ENCODE measurements around the gene BUD23.

The BUD23 gene

DNA sequence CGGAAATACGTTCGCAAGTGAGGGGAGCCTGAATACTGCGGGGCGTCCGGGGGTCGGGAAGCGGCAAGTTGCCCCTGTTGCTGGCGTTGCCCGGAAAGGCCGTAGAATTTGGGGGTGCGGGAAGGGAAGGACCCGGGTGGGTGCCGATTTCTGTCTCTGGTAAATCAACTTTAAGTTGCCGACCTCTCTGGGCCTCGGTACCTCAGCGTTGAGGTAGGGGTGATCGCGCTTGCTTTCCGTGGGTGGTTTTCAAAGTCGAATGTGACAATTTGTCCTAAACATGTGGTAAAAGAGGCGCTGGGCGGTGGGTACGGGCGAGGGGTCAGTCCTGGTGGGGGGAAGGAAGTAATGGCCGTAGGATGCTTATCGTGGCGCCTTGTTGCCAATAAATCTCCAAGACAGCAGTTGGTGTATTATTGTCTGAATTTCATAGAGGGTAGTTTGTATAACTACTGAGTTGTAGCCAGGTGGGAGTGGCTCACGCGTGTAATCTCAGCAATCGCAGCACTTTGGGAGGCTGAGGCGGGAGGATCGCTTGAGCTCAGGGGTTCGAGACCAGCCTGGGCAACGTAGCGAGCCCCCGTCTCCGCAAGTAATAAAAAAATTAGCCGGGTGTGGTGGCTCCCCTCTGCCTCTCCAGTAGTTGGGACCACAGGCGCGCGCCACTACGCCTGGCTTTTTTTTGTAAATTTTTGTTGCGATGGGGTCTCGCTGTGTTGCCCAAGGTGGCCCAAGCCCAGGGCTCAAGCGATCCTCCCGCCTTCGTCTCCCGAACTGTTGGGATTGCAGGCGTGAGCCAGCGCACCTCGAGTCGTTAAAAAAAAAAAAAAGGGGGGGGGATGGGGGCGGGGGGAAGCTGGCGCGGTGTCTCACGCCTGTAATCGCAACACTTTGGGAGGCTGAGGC, 644 bp downstream of the BUD23 start:
- Histone ChIP-seq H3K4me1 (ENCODE audit: insufficient read depth, low read length) (peaks cover 2% of the 10 kb centered on the region; the same call in 1 of the 2 replicates), H3K9me3 (ENCODE audit: insufficient read depth, low read depth, low read length) (no peaks in the 10 kb centered on the region), H3K9ac (ENCODE audit: low read depth, low read length) (peak overlapping the region; percentile 98), H3K27ac (ENCODE audit: low read length) (peak overlapping the region; percentile 74), H3K27me3 (ENCODE audit: insufficient read depth, low read length) (no peaks in the 10 kb centered on the region), H3K36me3 (ENCODE audit: insufficient read depth, low read depth, low read length) (peaks cover 30% of the 10 kb centered on the region), H3K4me3 (ENCODE audit: low read length) (peak overlapping the region; percentile 97)

DNA sequence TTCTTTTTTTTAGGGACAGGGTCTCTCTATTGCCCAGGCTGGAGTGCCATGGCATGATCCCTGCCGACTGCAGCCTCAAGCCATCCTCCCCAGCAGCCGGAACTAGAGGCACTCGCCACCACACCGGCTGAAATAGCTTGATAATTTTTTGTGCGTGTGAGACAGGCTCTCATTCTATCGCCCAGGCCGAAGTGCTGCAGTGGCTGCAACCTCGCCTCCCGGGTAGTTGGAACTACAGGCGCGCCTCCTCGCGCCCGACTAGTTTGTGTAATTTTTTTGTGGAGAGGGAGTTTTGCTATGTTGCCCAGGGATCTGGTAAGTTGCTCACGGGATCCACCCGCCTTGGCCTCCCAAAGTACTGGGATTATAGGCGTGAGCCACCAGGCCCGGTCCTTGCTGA, 1.9 kb downstream of the BUD23 start:
- Histone ChIP-seq H3K36me3 (ENCODE audit: insufficient read depth, low read depth, low read length) (peaks cover 41% of the 10 kb centered on the region), H3K9ac (ENCODE audit: low read depth, low read length) (no peak overlapping the region)

DNA sequence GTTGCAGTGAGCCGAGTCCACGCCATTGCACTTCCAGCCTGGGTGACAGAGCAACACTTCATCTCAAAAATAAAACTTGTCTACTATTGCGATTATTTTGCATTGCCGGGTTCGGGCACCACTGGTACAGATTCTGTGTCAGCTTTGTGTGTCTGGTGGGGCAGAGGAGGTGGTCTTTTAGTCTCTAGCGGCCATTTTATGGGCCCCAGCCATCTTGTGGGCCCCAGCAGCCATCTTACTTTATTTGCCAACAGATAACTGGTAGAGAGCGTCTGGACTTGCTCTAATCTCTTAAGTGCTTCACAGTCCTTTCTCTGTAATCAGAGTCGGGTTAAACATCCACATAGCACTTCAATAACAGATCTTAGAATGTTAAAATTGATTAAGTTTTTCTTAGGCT, 4.9 kb downstream of the BUD23 start:
- H3K27ac ChIP-seq (ENCODE audit: low read length), result no peak overlapping the region
- no peaks in the 10 kb centered on the region for H3K27me3 ChIP-seq (ENCODE audit: insufficient read depth, low read length)
- no peak overlapping the region for H3K4me3 ChIP-seq (ENCODE audit: low read length)
- no peaks in the 10 kb centered on the region for H3K9me3 ChIP-seq (ENCODE audit: insufficient read depth, low read depth, low read length)
- H3K36me3 ChIP-seq (ENCODE audit: insufficient read depth, low read depth, low read length), result peaks cover 70% of the 10 kb centered on the region
- no peaks in the 10 kb centered on the region for H3K4me1 ChIP-seq (ENCODE audit: insufficient read depth, low read length)
- no peak overlapping the region for H3K9ac ChIP-seq (ENCODE audit: low read depth, low read length)

More for the DNA sequence above, 1.9 kb downstream of the BUD23 start:
- H3K9me3 ChIP-seq (ENCODE audit: insufficient read depth, low read depth, low read length), result no peaks in the 10 kb centered on the region
- no peak overlapping the region for H3K4me3 ChIP-seq (ENCODE audit: low read length)
- no peaks in the 10 kb centered on the region for H3K27me3 ChIP-seq (ENCODE audit: insufficient read depth, low read length)
- H3K27ac ChIP-seq (ENCODE audit: low read length), result no peak overlapping the region
- H3K4me1 ChIP-seq (ENCODE audit: insufficient read depth, low read length), result peaks cover 2% of the 10 kb centered on the region; the same call in 1 of the 2 replicates

DNA sequence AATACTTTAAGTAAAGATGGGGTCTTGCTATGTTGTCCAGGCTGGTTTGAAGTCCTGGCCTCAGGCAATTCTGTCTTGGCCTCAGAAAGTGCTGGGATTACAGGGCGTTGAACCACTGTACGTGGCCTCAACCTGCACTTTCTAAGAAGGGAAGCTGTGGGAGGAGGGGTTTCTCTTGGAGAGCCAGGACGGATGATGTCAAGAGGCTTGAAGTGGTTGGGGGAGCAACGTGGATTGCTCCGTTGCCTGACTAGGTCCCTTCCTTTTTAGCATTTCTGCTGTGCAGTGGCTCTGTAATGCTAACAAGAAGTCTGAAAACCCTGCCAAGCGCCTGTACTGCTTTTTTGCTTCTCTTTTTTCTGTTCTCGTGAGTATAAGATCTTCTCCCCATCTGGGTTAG, 7.2 kb downstream of the BUD23 start:
- Histone ChIP-seq H3K27me3 (ENCODE audit: insufficient read depth, low read length) (no peaks in the 10 kb centered on the region), H3K9ac (ENCODE audit: low read depth, low read length) (no peak overlapping the region), H3K9me3 (ENCODE audit: insufficient read depth, low read depth, low read length) (no peaks in the 10 kb centered on the region), H3K4me1 (ENCODE audit: insufficient read depth, low read length) (no peaks in the 10 kb centered on the region), H3K27ac (ENCODE audit: low read length) (no peak overlapping the region), H3K36me3 (ENCODE audit: insufficient read depth, low read depth, low read length) (peaks cover 91% of the 10 kb centered on the region), H3K4me3 (ENCODE audit: low read length) (no peak overlapping the region)

DNA sequence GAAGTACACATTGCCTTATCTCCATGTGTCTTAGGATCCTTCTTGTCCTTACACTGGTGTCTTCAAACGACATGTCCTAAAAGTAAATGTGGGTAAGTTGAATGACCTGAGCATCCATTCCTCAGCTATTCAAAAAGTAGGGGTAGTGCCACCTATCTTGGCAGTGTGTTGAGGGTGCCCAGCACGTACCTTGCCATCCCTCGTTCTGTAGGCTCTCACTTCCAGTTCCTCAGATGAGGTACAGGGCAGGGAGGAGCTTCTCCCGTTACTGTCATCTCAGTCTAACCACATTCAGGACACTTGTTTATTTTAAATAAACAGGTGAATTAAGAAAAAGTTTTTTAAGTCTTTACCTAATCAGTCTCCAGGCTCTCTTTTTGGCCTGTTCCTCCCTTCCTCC, 13.0 kb downstream of the BUD23 start:
- H3K4me3 ChIP-seq (ENCODE audit: low read length), result no peak overlapping the region
- H3K4me1 ChIP-seq (ENCODE audit: insufficient read depth, low read length), result no peaks in the 10 kb centered on the region
- H3K9me3 ChIP-seq (ENCODE audit: insufficient read depth, low read depth, low read length), result no peaks in the 10 kb centered on the region
- H3K27ac ChIP-seq (ENCODE audit: low read length), result no peak overlapping the region
- H3K9ac ChIP-seq (ENCODE audit: low read depth, low read length), result no peak overlapping the region
- no peaks in the 10 kb centered on the region for H3K27me3 ChIP-seq (ENCODE audit: insufficient read depth, low read length)
- H3K36me3 ChIP-seq (ENCODE audit: insufficient read depth, low read depth, low read length), result peaks cover 84% of the 10 kb centered on the region

DNA sequence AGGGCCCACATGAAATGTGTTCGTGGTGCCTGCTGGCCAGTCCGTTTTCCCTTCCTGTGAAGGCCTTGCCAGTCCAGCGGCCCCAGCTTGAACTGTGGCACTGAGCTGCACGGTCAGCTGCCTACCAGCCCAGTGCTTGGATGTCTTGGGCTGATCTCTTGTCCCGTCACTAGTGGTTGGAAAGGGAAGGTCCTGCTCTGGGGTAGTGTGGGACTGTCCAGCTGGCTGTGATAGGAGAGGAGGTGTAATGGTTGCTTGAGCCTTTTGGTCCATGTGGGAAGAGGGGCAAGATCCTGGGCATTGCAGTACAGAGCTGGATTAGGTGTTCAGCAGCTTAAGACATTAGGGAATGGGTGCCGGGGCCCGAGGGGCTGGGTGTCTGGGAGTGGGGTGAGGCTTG, 15.0 kb downstream of the BUD23 start:
- Histone ChIP-seq H3K4me3 (ENCODE audit: low read length) (no peak overlapping the region), H3K9ac (ENCODE audit: low read depth, low read length) (no peak overlapping the region), H3K9me3 (ENCODE audit: insufficient read depth, low read depth, low read length) (no peaks in the 10 kb centered on the region), H3K27ac (ENCODE audit: low read length) (no peak overlapping the region), H3K4me1 (ENCODE audit: insufficient read depth, low read length) (peaks cover 5% of the 10 kb centered on the region; the same call in 1 of the 2 replicates), H3K36me3 (ENCODE audit: insufficient read depth, low read depth, low read length) (peaks cover 64% of the 10 kb centered on the region), H3K27me3 (ENCODE audit: insufficient read depth, low read length) (no peaks in the 10 kb centered on the region)

DNA sequence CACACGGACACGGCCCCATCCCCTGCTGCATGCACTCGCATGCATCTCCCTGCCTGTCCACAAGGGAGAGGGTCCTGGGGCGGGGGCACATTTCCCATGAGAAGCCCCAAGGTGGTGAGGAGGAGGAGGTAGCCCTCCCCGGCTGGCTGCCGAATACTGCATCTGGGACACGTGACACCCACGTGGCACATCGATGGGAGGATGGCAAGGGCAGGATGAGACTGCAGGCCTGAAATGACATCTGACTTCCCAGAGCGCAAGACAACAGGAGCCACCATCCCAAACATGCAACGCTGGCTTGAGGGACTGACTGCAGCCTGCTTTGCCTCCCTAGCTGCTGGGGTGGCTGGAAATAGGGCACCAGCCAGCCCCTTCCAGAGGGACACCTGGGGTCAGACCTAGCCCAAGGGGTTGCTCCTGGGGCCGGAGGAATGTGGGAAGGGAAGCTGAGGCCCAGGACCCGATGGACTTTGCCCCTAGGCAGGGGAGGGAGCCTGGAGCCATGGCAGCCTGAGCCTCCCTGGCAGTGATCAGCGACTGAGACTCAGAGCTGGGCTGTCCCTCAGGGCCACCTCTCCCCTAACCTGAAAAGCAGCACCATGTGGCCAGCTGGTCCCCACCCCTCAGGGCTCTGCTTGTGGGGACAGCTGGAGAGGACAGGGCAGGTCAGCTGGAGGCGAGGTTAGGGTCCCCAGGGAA, 16.1 kb downstream of the BUD23 start:
- no peak overlapping the region for H3K27ac ChIP-seq (ENCODE audit: low read length)
- H3K4me3 ChIP-seq (ENCODE audit: low read length), result no peak overlapping the region
- peaks cover 7% of the 10 kb centered on the region; the same call in 1 of the 2 replicates for H3K4me1 ChIP-seq (ENCODE audit: insufficient read depth, low read length)
- H3K27me3 ChIP-seq (ENCODE audit: insufficient read depth, low read length), result no peaks in the 10 kb centered on the region
- no peak overlapping the region for H3K9ac ChIP-seq (ENCODE audit: low read depth, low read length)
- H3K9me3 ChIP-seq (ENCODE audit: insufficient read depth, low read depth, low read length), result no peaks in the 10 kb centered on the region
- H3K36me3 ChIP-seq (ENCODE audit: insufficient read depth, low read depth, low read length), result peaks cover 53% of the 10 kb centered on the region

DNA sequence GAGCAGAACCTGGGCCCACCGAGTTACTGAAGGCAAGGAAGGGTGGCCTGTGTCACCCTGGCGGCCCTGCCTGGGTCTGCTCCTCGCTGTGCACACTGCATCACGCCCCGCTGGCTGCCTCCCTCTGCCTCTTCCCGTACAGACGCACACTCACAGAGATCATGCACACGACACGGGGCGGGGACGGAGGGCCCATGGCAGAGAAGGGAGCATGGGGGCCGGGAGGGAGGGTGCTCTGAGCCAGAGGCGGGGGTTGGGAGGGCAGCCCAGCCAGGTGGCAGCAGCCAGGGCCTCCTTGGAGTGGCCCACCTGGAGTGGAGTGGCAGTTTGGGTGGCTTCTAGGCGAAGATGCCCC, 16.6 kb downstream of the BUD23 start:
- Histone ChIP-seq H3K36me3 (ENCODE audit: insufficient read depth, low read depth, low read length) (peaks cover 48% of the 10 kb centered on the region), H3K4me3 (ENCODE audit: low read length) (no peak overlapping the region), H3K4me1 (ENCODE audit: insufficient read depth, low read length) (peaks cover 7% of the 10 kb centered on the region; the same call in 1 of the 2 replicates), H3K9ac (ENCODE audit: low read depth, low read length) (no peak overlapping the region), H3K27ac (ENCODE audit: low read length) (no peak overlapping the region), H3K9me3 (ENCODE audit: insufficient read depth, low read depth, low read length) (no peaks in the 10 kb centered on the region), H3K27me3 (ENCODE audit: insufficient read depth, low read length) (no peaks in the 10 kb centered on the region)

DNA sequence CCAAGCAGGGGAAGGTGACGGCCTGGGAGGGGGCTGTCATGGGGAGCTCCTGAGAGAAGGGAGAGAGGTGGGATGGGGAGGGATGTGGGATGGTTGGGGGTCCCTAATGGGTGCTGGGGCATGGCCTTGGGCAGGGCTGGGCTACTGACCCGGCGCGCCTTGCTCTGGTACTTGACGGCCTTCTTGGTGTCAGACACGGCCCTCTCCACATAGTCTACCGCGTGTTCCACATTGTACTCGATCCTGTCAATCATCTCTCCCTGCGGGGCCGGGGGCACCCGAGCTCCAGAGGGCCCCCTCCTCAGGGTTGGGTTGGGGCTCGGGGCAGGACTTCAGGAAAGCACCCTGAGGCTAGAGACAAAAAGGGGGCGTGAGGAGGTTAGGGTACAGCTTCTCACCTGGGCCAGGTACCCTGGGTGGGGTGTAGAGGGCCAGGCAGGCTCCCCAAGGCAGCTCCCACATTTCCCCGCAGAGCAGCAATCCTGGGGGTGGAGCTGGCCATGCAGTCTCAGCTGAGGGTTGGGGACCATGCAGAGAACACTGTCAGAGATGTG, 17.3 kb downstream of the BUD23 start:
- no peak overlapping the region for H3K27ac ChIP-seq (ENCODE audit: low read length)
- H3K4me1 ChIP-seq (ENCODE audit: insufficient read depth, low read length), result peaks cover 7% of the 10 kb centered on the region; the same call in 1 of the 2 replicates
- peaks cover 43% of the 10 kb centered on the region for H3K36me3 ChIP-seq (ENCODE audit: insufficient read depth, low read depth, low read length)
- no peaks in the 10 kb centered on the region for H3K27me3 ChIP-seq (ENCODE audit: insufficient read depth, low read length)
- no peaks in the 10 kb centered on the region for H3K9me3 ChIP-seq (ENCODE audit: insufficient read depth, low read depth, low read length)
- no peak overlapping the region for H3K4me3 ChIP-seq (ENCODE audit: low read length)
- H3K9ac ChIP-seq (ENCODE audit: low read depth, low read length), result no peak overlapping the region

DNA sequence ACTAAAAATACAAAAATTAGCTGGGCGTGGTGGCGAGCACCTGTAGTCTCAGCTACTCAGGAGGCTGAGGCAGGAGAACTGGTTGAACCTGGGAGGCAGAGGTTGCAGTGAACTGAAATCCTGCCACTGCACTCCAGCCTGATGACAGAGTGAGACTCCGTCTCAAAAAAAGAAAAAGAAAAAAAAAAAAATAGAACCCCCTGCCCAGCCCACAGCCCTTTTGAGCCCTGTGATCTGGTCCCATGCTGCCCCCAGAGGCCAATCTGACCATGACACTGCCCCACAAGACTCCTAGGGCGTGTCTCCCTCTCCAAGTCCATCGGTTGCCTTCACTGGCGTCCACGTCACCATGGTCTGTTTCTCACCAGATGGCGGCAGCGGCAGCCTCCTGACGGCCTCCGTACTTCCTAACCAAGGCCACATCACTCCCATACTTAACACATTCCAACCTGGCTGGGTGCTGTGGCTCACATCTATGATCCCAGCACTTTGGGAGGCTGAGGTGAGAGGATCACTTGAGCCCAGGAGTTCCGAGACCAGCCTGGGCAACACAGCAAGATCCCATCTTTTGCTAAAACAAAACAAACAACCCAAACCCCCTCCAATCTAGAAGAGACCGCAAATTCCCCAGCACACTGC, 18.1 kb downstream of the BUD23 start:
- H3K36me3 ChIP-seq (ENCODE audit: insufficient read depth, low read depth, low read length), result peaks cover 35% of the 10 kb centered on the region
- H3K27me3 ChIP-seq (ENCODE audit: insufficient read depth, low read length), result no peaks in the 10 kb centered on the region
- no peak overlapping the region for H3K9ac ChIP-seq (ENCODE audit: low read depth, low read length)
- H3K27ac ChIP-seq (ENCODE audit: low read length), result no peak overlapping the region
- H3K4me3 ChIP-seq (ENCODE audit: low read length), result no peak overlapping the region
- peaks cover 7% of the 10 kb centered on the region; the same call in 1 of the 2 replicates for H3K4me1 ChIP-seq (ENCODE audit: insufficient read depth, low read length)
- H3K9me3 ChIP-seq (ENCODE audit: insufficient read depth, low read depth, low read length), result no peaks in the 10 kb centered on the region

DNA sequence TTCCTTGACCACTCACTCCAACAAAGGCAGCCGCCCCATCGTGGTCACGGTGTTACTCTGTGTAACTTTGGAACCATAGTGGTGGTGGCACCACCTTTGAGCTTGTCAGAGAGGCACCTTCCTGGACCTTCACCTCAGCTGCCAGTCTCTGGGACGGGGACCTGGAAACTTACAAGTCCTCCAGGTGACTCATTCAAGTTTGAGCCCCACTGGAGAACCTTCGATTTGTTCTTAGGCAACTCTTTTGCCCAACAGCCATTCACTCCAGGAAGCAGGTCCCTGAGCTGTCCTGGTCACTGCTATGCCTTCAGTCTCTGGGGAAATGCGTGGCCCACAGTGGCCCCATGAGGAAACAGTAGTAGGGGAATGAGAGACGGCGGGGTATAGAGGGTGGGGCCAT, 18.8 kb downstream of the BUD23 start:
- Histone ChIP-seq H3K9me3 (ENCODE audit: insufficient read depth, low read depth, low read length) (no peaks in the 10 kb centered on the region), H3K4me1 (ENCODE audit: insufficient read depth, low read length) (peaks cover 7% of the 10 kb centered on the region; the same call in 1 of the 2 replicates), H3K9ac (ENCODE audit: low read depth, low read length) (no peak overlapping the region), H3K27ac (ENCODE audit: low read length) (no peak overlapping the region), H3K27me3 (ENCODE audit: insufficient read depth, low read length) (no peaks in the 10 kb centered on the region), H3K36me3 (ENCODE audit: insufficient read depth, low read depth, low read length) (peaks cover 28% of the 10 kb centered on the region), H3K4me3 (ENCODE audit: low read length) (no peak overlapping the region)
